ENCODE data around the gene CWH43.
A peak's percentile ranks its signal among the peaks of the same experiment; 100 is the strongest.
"Not testable (repeated sequence)": the region's sequence is repeated elsewhere in the genome, so short reads cannot be mapped to it uniquely, and the experiment has no call there.

CWH43 gene

GRCh38 chr4:49109567-49110166, 123.6 kb downstream of the CWH43 start:
- H3K27me3 ChIP-seq (ENCODE audit: insufficient read depth, low read length); H3K27ac ChIP-seq (ENCODE audit: low read depth, low read length); H3K4me3 ChIP-seq (ENCODE audit: low read length); H3K36me3 ChIP-seq (ENCODE audit: insufficient read depth, low read length); H3K4me1 ChIP-seq (ENCODE audit: insufficient read depth, low read length); H3K9ac ChIP-seq (ENCODE audit: low read depth, low read length): not testable (repeated sequence)
- H3K9me3 ChIP-seq (ENCODE audit: insufficient read depth, low read depth, low read length): peaks cover 84% of the 10 kb centered on the region
- 58% methylated on average over 10 of the region's 10 CpGs for WGBS

GRCh38 chr4:49110579-49110978, 124.5 kb downstream of the CWH43 start:
- Histone ChIP-seq H3K9me3 (ENCODE audit: insufficient read depth, low read depth, low read length) (peaks cover 84% of the 10 kb centered on the region), H3K4me3 (ENCODE audit: low read length) (peak overlapping the region; percentile 24; the same call in 1 of the 2 replicates)
- not testable (repeated sequence) for H3K27me3 ChIP-seq (ENCODE audit: insufficient read depth, low read length); H3K4me1 ChIP-seq (ENCODE audit: insufficient read depth, low read length); H3K9ac ChIP-seq (ENCODE audit: low read depth, low read length); H3K27ac ChIP-seq (ENCODE audit: low read depth, low read length); H3K36me3 ChIP-seq (ENCODE audit: insufficient read depth, low read length)
- WGBS: 76% methylated on average over 5 of the region's 5 CpGs
